Measurements from ENCODE around the gene PSMD2. TPM values are rescaled to one million over a fixed set of nuclear protein-coding genes. Genes with fewer than 3 reads are reported as not detected.

The PSMD2 gene
- polyA plus RNA-seq, 1 donor from 2014 or later = 319 TPM

GRCh38 chr3:184345317-184346144 lies 46.5 kb downstream of the PSMD2 start:
- no peaks in the 10 kb centered on the region for H3F3A ChIP-seq (ENCODE audit: insufficient read depth, low read length, poor library complexity, severe bottlenecking)
- H3K9me3 ChIP-seq (ENCODE audit: low read length) = no peaks in the 10 kb centered on the region
- no peak overlapping the region for H2AFZ ChIP-seq (ENCODE audit: low read depth, low read length)
- no peak for TF ChIP-seq TAF1 (IDR thresholded peaks at IDR 0.05; ENCODE audit: low read depth)
- TF ChIP-seq RAD21 (conservative IDR thresholded peaks at IDR 0.05) = no peak
- TF ChIP-seq EZH2 (IDR thresholded peaks at IDR 0.05; ENCODE audit: borderline replicate concordance, insufficient read depth, low read length, poor library complexity, severe bottlenecking) = no peak
- no peak overlapping the region for H3K4me3 ChIP-seq (ENCODE audit: low read length)
- H3K9me2 ChIP-seq (ENCODE audit: insufficient read depth, low read length) = no peaks in the 10 kb centered on the region
- H3K4me2 ChIP-seq (ENCODE audit: low read length) = no peak overlapping the region
- H3K36me3 ChIP-seq (ENCODE audit: insufficient read depth, low read length) = no peaks in the 10 kb centered on the region
- H3K79me2 ChIP-seq (replicated peaks; ENCODE audit: insufficient read depth, low read length) = peaks cover 9% of the 10 kb centered on the region
- no peaks in the 10 kb centered on the region for H3K27me3 ChIP-seq (ENCODE audit: insufficient read depth, low read depth, low read length)
- no peaks in the 10 kb centered on the region for H4K20me1 ChIP-seq (ENCODE audit: insufficient read depth)
- H3K9ac ChIP-seq (ENCODE audit: low read length) = no peak overlapping the region
- no peak overlapping the region for H3K27ac ChIP-seq (ENCODE audit: low read length)

GRCh38 chr3:184346480-184347190 lies 47.6 kb downstream of the PSMD2 start:
- TF ChIP-seq MXI1 (conservative IDR thresholded peaks at IDR 0.05; ENCODE audit: poor library complexity, severe bottlenecking) = no peak
- no peak for TF ChIP-seq EP300 (conservative IDR thresholded peaks at IDR 0.05; ENCODE audit: poor library complexity, severe bottlenecking)
- TF ChIP-seq RAD21 (conservative IDR thresholded peaks at IDR 0.05) = no peak
- TF ChIP-seq REST (IDR thresholded peaks at IDR 0.05; ENCODE audit: borderline replicate concordance) = no peak
- TF ChIP-seq CTCF (IDR thresholded peaks at IDR 0.05; ENCODE audit: poor library complexity, severe bottlenecking) = no peak
- TF ChIP-seq TAF1 (IDR thresholded peaks at IDR 0.05; ENCODE audit: low read depth) = no peak
- TF ChIP-seq EZH2 (IDR thresholded peaks at IDR 0.05; ENCODE audit: borderline replicate concordance, insufficient read depth, low read length, poor library complexity, severe bottlenecking) = no peak
- no peak for TF ChIP-seq POLR2AphosphoS5 (IDR thresholded peaks at IDR 0.05)
- no peak for TF ChIP-seq SMC3 (conservative IDR thresholded peaks at IDR 0.05; ENCODE audit: poor library complexity)
- no peaks in the 10 kb centered on the region for H3K9me2 ChIP-seq (ENCODE audit: insufficient read depth, low read length)
- H3K36me3 ChIP-seq (ENCODE audit: insufficient read depth, low read length) = no peaks in the 10 kb centered on the region
- H3K9me3 ChIP-seq (ENCODE audit: low read length) = no peaks in the 10 kb centered on the region
- no peak overlapping the region for H3K9ac ChIP-seq (ENCODE audit: low read length)
- H4K20me1 ChIP-seq (ENCODE audit: insufficient read depth) = no peaks in the 10 kb centered on the region
- no peak overlapping the region for H3K27ac ChIP-seq (ENCODE audit: low read length)
- H3K4me3 ChIP-seq (ENCODE audit: low read length) = no peak overlapping the region
- H2AFZ ChIP-seq (ENCODE audit: low read depth, low read length) = no peak overlapping the region
- no peaks in the 10 kb centered on the region for H3F3A ChIP-seq (ENCODE audit: insufficient read depth, low read length, poor library complexity, severe bottlenecking)
- no peaks in the 10 kb centered on the region for H3K27me3 ChIP-seq (ENCODE audit: insufficient read depth, low read depth, low read length)
- no peak overlapping the region for H3K4me2 ChIP-seq (ENCODE audit: low read length)
- H3K79me2 ChIP-seq (replicated peaks; ENCODE audit: insufficient read depth, low read length) = no peaks in the 10 kb centered on the region

Data from neural cell (in vitro differentiated cells).